ENCODE measurements around the gene INAFM2. TPM values are rescaled to one million over a fixed set of nuclear protein-coding genes. Genes with fewer than 3 reads are reported as not detected.

The INAFM2 gene
- total RNA-seq, 1 experiment from 2014 or later = 25.4 TPM

GRCh38 chr15:40337597-40337996 is 14.1 kb downstream of the INAFM2 start:
- no peak for TF ChIP-seq CTCF (conservative IDR thresholded peaks at IDR 0.05)
- Histone ChIP-seq H3K14ac (ENCODE audit: insufficient read depth, low read length) (no peak overlapping the region), H3K27ac (ENCODE audit: insufficient read length, low read depth, low read length) (no peak overlapping the region), H2BK5ac (ENCODE audit: insufficient read length, low read length) (no peak overlapping the region), H4K20me1 (ENCODE audit: control insufficient read depth, insufficient read depth, insufficient read length) (no peaks in the 10 kb centered on the region), H3K9ac (ENCODE audit: extremely low read depth, insufficient read length, low read length) (no peak overlapping the region), H2BK15ac (ENCODE audit: low read depth, low read length) (no peak overlapping the region), H4K8ac (replicated peaks; ENCODE audit: insufficient read length, low read depth, low read length) (no peak overlapping the region), H3K4me1 (ENCODE audit: insufficient read depth, low read length) (no peaks in the 10 kb centered on the region), H2BK120ac (ENCODE audit: low read depth, low read length, poor library complexity, severe bottlenecking) (no peak overlapping the region), H3K56ac (ENCODE audit: insufficient read length, low read depth, low read length) (no peak overlapping the region), H2BK20ac (ENCODE audit: low read depth, low read length, poor library complexity, severe bottlenecking) (no peak overlapping the region), H2AK5ac (ENCODE audit: insufficient read length, low read length) (no peak overlapping the region), H3K79me2 (ENCODE audit: insufficient read depth, low read length) (no peaks in the 10 kb centered on the region), H2BK12ac (ENCODE audit: insufficient read length, low read depth, low read length) (no peak overlapping the region), H3K4me2 (ENCODE audit: insufficient read depth, insufficient read length, low read length) (no peak overlapping the region), H3K4ac (ENCODE audit: low read depth, low read length) (no peak overlapping the region), H2AFZ (ENCODE audit: low read length) (no peak overlapping the region), H4K5ac (ENCODE audit: insufficient read length, low read depth, low read length) (no peak overlapping the region), H3K23ac (ENCODE audit: insufficient read length, low read depth, low read length) (no peak overlapping the region), H3K79me1 (ENCODE audit: insufficient read depth, low read depth, low read length, poor library complexity, severe bottlenecking) (no peaks in the 10 kb centered on the region), H3K23me2 (ENCODE audit: insufficient read length, low read depth, low read length, poor library complexity, severe bottlenecking) (no peaks in the 10 kb centered on the region), H3K18ac (ENCODE audit: insufficient read length, low read depth, low read length) (no peak overlapping the region), H3T11ph (ENCODE audit: low read length) (no peak overlapping the region), H4K91ac (ENCODE audit: insufficient read length, low read depth, low read length) (no peak overlapping the region), H3K9me3 (ENCODE audit: control insufficient read depth, low read depth, low read length) (no peaks in the 10 kb centered on the region), H3K27me3 (ENCODE audit: insufficient read depth, low read length) (no peaks in the 10 kb centered on the region)
- Mint-ChIP-seq H3K36me3 (ENCODE audit: insufficient read depth in 1 of 3, low read depth in 3 of 3) (no peaks in the 10 kb centered on the region; a peak in 2 of 7 replicates), H3K27me3 (ENCODE audit: low read depth) (peaks cover 11% of the 10 kb centered on the region), H3K9me3 (no peaks in the 10 kb centered on the region), H3K27ac (no peak overlapping the region), H3K4me1 (peaks cover 21 to 44% of the 10 kb centered on the region in 2 experiments), H3K4me3 (no peak overlapping the region)
- no CpG with 5 or more reads among the region's 19 CpGs for WGBS (ENCODE audit: extremely low coverage, insufficient read length, low lambda C conversion rate)
- DNase-seq = peak; percentile 52
